Measurements from ENCODE around the gene XPO5. TPM values are rescaled to one million over a fixed set of nuclear protein-coding genes. Genes with fewer than 3 reads are reported as not detected.

Gene XPO5
- total RNA-seq, 3 donors from 2014 or later = 24.0 to 29.4 (median 29.2) TPM

- intact Hi-C loops (cut with DNase I, micrococcal nuclease) = no loop called here
- ATAC-seq = no peak
- no peaks in the 10 kb centered on the region for H3K36me3 ChIP-seq (ENCODE audit: low read depth)
- H3K4me1 ChIP-seq (ENCODE audit: low read depth) = no peaks in the 10 kb centered on the region
- no peak for DNase-seq
- TF ChIP-seq, protein P1, sequence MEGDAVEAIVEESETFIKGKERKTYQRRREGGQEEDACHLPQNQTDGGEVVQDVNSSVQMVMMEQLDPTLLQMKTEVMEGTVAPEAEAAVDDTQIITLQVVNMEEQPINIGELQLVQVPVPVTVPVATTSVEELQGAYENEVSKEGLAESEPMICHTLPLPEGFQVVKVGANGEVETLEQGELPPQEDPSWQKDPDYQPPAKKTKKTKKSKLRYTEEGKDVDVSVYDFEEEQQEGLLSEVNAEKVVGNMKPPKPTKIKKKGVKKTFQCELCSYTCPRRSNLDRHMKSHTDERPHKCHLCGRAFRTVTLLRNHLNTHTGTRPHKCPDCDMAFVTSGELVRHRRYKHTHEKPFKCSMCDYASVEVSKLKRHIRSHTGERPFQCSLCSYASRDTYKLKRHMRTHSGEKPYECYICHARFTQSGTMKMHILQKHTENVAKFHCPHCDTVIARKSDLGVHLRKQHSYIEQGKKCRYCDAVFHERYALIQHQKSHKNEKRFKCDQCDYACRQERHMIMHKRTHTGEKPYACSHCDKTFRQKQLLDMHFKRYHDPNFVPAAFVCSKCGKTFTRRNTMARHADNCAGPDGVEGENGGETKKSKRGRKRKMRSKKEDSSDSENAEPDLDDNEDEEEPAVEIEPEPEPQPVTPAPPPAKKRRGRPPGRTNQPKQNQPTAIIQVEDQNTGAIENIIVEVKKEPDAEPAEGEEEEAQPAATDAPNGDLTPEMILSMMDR (IDR thresholded peaks at IDR 0.05) = no peak
- no peaks in the 10 kb centered on the region for H3K9me3 ChIP-seq
- H3K4me3 ChIP-seq = no peak overlapping the region
Measured at GRCh38 chr6:43610431-43610830, 34.6 kb upstream of the XPO5 start.

DNA sequence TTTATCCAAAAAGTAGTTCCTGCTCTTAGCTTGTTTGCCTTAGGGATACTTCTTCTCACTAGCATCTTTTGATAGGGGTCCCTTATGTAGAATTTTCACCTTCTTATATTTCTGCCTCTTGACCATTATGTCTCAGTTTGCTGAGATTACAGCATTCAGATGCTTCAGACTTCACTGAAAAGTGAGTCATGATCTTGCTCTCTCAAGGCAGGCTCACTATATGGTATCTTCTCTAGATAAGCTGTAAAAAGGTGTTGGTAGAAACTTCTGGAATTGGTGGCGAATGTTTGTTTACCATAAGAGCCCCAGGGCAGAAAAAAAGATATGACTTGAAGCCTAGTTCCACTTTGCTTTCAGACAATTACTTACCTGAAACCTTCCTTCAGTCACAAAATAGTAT is 33.6 kb upstream of the XPO5 start:
- no peaks in the 10 kb centered on the region for H3K9me3 ChIP-seq
- TF ChIP-seq, protein P1 (IDR thresholded peaks at IDR 0.05) = no peak
- ATAC-seq (no peak), DNase-seq (no peak)
- no peaks in the 10 kb centered on the region for H3K4me1 ChIP-seq (ENCODE audit: low read depth)
- H3K36me3 ChIP-seq (ENCODE audit: low read depth) = no peaks in the 10 kb centered on the region
- no peak overlapping the region for H3K4me3 ChIP-seq
- intact Hi-C loops (cut with DNase I, micrococcal nuclease) = loop anchor here in 1 of 2 donors (10.0 kb wide), 1 partner anchor 65 kb away; no protein-coding TSS in a partner anchor

DNA sequence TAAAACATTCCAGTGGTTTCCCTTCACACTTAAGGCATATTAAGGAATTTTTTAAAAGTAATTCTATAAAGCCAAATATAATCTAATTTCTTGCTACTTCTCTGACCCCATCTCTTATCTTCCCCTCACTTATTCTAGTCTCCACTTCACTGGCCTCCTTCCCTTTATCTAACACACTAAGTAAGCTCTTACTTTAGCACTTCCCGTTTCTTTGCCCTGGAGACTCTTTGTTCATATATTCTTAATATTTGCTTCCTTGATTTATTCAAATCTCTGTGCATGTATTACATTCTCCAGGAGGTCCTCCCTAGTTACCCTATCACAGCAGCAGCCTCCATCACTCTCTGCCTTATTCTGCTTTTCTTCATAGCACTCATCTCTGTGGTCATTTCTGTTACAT is 33.0 kb upstream of the XPO5 start:
- ATAC-seq (no peak), DNase-seq (no peak)
- no peak overlapping the region for H3K4me3 ChIP-seq
- no peaks in the 10 kb centered on the region for H3K9me3 ChIP-seq
- H3K36me3 ChIP-seq (ENCODE audit: low read depth) = no peaks in the 10 kb centered on the region
- intact Hi-C loops (cut with DNase I, micrococcal nuclease) = loop anchor here in 1 of 2 donors (10.0 kb wide), 1 partner anchor 64 kb away; no protein-coding TSS in a partner anchor
- H3K4me1 ChIP-seq (ENCODE audit: low read depth) = no peaks in the 10 kb centered on the region
- TF ChIP-seq, protein P1 (IDR thresholded peaks at IDR 0.05) = no peak

- Histone ChIP-seq H3K4me1 (ENCODE audit: low read depth) (no peaks in the 10 kb centered on the region), H3K36me3 (ENCODE audit: low read depth) (no peaks in the 10 kb centered on the region), H3K9me3 (no peaks in the 10 kb centered on the region), H3K4me3 (no peak overlapping the region)
- intact Hi-C loops (cut with DNase I, micrococcal nuclease) = loop anchor here in 1 of 2 donors (10.0 kb wide), 1 partner anchor 64 kb away; no protein-coding TSS in a partner anchor
- ATAC-seq (peak; percentile 72), DNase-seq (peak in 2 of 3 donors; percentile 43 to 90)
- TF ChIP-seq, protein P1 (IDR thresholded peaks at IDR 0.05) = peak; percentile 52
Measured at GRCh38 chr6:43608310-43608763, 32.5 kb upstream of the XPO5 start.

DNA sequence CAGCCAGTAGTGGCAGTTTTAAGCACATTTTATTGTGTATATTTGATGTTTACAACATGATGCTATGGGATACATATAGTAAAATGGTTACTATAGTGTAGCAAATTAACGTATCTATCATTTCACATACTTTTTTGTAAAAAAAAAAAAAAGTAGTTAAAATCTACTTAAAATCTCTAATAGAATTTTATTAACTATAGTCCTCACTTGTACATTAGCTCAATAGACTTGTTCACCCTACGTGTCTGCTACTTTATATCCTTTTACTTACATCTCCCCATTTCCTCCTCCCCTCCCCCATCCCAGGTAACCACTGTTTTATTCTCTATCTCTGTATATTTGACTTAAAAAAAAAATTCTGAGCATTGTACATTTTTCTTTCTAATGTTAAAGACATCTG is 30.2 kb upstream of the XPO5 start:
- Histone ChIP-seq H3K4me1 (ENCODE audit: low read depth) (no peaks in the 10 kb centered on the region), H3K36me3 (ENCODE audit: low read depth) (peaks cover 4% of the 10 kb centered on the region), H3K9me3 (no peaks in the 10 kb centered on the region), H3K4me3 (no peak overlapping the region)
- TF ChIP-seq, protein P1 (IDR thresholded peaks at IDR 0.05) = no peak
- intact Hi-C loops (cut with DNase I, micrococcal nuclease) = loop anchor here in 1 of 2 donors (10.0 kb wide), 1 partner anchor 61 kb away; no protein-coding TSS in a partner anchor
- no peak for ATAC-seq
- no peak for DNase-seq
